ENCODE data around the gene EML6.
"Not testable (repeated sequence)": the region's sequence is repeated elsewhere in the genome, so short reads cannot be mapped to it uniquely, and the experiment has no call there.

EML6 gene

DNA sequence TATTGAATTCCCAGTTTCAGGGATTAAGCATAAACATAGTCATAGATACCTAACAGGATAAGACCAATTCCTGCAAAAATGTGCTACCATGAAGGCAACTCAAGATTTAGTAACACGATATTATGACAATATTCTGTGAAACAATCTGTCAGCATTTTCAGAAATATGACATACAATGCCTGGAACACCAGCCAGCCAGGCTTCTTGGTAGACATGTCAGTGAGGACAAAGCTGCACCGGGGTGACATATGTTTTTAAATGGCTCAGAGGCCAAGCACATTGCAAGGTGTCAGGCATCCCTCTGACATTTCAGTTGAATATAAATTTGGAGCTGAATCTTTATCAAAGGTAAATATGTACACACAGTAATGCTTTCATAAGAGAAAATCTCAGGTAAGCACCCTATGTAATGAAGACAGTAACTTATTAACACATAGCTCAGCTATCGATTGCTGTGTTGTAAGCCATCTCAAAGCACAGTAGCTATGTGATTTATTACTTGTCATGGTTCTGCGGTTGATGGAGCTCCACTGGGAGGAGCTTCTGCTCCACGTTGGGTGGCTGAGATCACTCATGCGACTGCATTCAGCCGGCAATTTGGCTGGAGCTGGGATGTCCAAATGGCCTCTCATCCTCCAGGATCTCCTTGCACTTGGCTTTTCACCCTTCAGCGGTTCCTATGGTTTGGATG, 31.9 kb upstream of the EML6 start:
- Histone ChIP-seq H3K27me3 (ENCODE audit: control insufficient read depth, insufficient read depth, low read length) (no peaks in the 10 kb centered on the region), H3K27ac (ENCODE audit: low read depth, low read length) (no peak overlapping the region), H3K4me1 (ENCODE audit: control insufficient read depth, insufficient read depth, low read length) (no peaks in the 10 kb centered on the region), H3K36me3 (ENCODE audit: control insufficient read depth, insufficient read depth, low read length) (no peaks in the 10 kb centered on the region), H3K4me3 (ENCODE audit: low read length) (no peak overlapping the region), H3K9ac (ENCODE audit: low read length) (no peak overlapping the region)

DNA sequence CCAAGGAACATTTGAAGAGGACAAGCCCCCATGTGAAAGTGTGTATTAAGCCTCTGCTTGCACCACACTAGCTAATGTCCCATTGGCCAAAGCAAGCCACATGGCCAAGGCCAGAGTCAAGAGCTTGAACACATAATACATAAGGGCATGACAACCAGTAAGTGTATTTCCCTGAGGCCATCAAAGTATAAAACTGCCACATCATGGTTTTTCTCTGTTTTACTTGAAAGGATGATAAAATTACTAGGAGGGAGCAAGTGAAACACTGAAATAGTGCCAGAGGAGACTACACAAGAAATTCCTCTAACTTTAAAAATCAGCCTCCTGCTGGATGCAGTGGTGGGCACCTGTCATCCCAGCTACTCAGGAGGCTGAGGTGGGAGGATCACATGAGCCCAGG, 30.9 kb upstream of the EML6 start:
- no peak overlapping the region for H3K4me3 ChIP-seq (ENCODE audit: low read length)
- H3K27me3 ChIP-seq (ENCODE audit: control insufficient read depth, insufficient read depth, low read length): no peaks in the 10 kb centered on the region
- H3K4me1 ChIP-seq (ENCODE audit: control insufficient read depth, insufficient read depth, low read length): no peaks in the 10 kb centered on the region
- H3K27ac ChIP-seq (ENCODE audit: low read depth, low read length): no peak overlapping the region
- no peaks in the 10 kb centered on the region for H3K36me3 ChIP-seq (ENCODE audit: control insufficient read depth, insufficient read depth, low read length)
- no peak overlapping the region for H3K9ac ChIP-seq (ENCODE audit: low read length)

DNA sequence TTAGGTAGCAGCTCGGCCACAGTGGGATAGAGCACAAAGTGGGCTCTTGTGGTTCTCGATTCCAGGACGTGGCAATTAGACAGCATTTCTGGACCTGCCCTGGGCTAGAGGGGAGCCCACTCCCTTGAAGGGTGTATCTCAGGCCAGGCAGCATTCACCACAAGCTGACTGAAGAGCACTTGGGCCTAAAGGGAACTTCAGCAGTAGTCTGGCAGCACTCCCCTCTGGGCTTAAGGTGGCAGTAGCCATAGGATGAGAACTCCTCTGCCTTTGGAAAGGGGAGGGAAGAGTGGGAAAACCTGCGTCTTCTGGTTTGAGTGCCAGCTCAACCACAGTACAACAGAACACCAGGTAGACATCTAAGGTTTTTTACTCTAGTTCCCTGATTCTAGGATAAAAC, 28.1 kb upstream of the EML6 start:
- Histone ChIP-seq H3K27me3 (ENCODE audit: control insufficient read depth, insufficient read depth, low read length) (no peaks in the 10 kb centered on the region), H3K4me3 (ENCODE audit: low read length) (no peak overlapping the region), H3K9ac (ENCODE audit: low read length) (no peak overlapping the region), H3K36me3 (ENCODE audit: control insufficient read depth, insufficient read depth, low read length) (no peaks in the 10 kb centered on the region), H3K4me1 (ENCODE audit: control insufficient read depth, insufficient read depth, low read length) (no peaks in the 10 kb centered on the region), H3K27ac (ENCODE audit: low read depth, low read length) (no peak overlapping the region)

DNA sequence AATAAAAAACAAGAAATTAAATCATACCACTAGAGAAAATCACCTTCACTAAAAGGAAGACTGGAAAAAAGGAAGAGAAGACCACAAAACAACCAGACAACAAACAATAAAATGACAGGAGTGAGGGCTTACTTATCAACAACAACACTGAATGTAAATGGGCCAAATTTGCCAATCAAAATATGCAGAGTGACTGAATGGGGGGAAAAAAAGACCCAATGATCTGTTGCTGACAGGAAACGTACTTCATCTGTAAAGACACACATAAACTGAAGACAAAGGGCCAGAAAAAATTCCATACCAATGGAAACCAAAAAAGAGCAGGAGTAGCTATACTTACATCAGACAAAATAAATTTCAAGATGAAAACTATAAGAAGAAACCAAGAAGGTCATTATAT, 25.5 kb upstream of the EML6 start:
- Histone ChIP-seq H3K27me3 (ENCODE audit: control insufficient read depth, insufficient read depth, low read length) (no peaks in the 10 kb centered on the region), H3K4me1 (ENCODE audit: control insufficient read depth, insufficient read depth, low read length) (no peaks in the 10 kb centered on the region), H3K9ac (ENCODE audit: low read length) (no peak overlapping the region), H3K36me3 (ENCODE audit: control insufficient read depth, insufficient read depth, low read length) (no peaks in the 10 kb centered on the region), H3K27ac (ENCODE audit: low read depth, low read length) (no peak overlapping the region), H3K4me3 (ENCODE audit: low read length) (no peak overlapping the region)

DNA sequence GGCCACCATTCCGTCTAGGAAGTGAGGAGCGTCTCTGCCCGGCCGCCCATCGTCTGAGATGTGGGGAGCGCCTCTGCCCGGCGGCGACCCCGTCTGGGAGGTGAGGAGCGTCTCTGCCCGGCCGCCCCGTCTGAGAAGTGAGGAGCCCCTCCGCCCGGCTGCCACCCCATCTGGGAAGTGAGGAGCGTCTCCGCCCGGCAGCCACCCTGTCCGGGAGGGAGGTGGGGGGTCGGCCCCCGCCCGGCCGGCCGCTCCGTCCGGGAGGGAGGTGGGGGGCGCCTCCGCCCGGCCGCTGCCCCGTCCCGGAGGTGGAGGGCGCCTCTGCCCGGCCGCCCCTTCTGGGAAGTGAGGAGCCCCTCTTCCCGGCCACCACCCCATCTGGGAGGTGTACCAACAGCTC, 24.5 kb upstream of the EML6 start:
- not testable (repeated sequence) for H3K27me3 ChIP-seq (ENCODE audit: control insufficient read depth, insufficient read depth, low read length); H3K27ac ChIP-seq (ENCODE audit: low read depth, low read length); H3K4me1 ChIP-seq (ENCODE audit: control insufficient read depth, insufficient read depth, low read length); H3K36me3 ChIP-seq (ENCODE audit: control insufficient read depth, insufficient read depth, low read length); H3K9ac ChIP-seq (ENCODE audit: low read length); H3K4me3 ChIP-seq (ENCODE audit: low read length)

DNA sequence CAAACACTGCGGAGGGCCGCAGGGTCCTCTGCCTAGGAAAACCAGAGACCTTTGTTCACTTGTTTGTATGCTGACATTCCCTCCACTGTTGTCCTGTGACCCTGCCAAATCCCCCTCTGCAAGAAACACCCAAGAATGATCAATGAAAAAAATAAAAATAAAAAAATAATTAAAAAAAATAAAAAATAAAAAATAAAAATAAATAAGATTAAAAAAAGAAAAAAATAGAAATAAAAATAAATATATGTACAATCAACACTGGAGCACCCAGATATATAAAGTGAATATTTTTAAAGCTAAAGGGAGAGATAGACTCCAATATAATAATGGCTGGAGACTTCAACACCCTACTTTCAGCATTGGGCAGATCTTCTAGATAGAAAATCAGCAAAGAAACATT, 23.8 kb upstream of the EML6 start:
- Histone ChIP-seq H3K36me3 (ENCODE audit: control insufficient read depth, insufficient read depth, low read length) (no peaks in the 10 kb centered on the region), H3K27ac (ENCODE audit: low read depth, low read length) (no peak overlapping the region), H3K27me3 (ENCODE audit: control insufficient read depth, insufficient read depth, low read length) (no peaks in the 10 kb centered on the region)

DNA sequence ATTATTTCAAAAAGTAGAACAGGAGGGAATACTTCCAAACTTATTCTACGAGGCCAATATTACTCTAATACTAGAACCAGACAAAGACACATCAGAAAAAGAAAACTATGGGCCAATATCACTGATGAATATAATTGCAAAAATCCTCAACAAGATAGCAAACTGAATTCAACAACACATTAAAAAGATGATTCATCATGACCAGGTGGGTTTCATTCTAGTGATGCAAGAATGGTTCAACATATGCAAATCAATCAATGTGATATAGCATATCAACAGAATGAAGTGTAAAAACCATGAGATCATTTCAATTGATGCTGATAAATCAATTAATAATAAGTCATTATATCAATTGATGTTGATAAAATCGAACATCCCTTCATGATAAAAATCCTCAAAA, 22.4 kb upstream of the EML6 start:
- Histone ChIP-seq H3K4me3 (ENCODE audit: low read length) (no peak overlapping the region), H3K9ac (ENCODE audit: low read length) (no peak overlapping the region), H3K27ac (ENCODE audit: low read depth, low read length) (no peak overlapping the region), H3K4me1 (ENCODE audit: control insufficient read depth, insufficient read depth, low read length) (no peaks in the 10 kb centered on the region), H3K27me3 (ENCODE audit: control insufficient read depth, insufficient read depth, low read length) (no peaks in the 10 kb centered on the region), H3K36me3 (ENCODE audit: control insufficient read depth, insufficient read depth, low read length) (no peaks in the 10 kb centered on the region)

More for the DNA sequence above, 23.8 kb upstream of the EML6 start:
- Histone ChIP-seq H3K4me3 (ENCODE audit: low read length) (no peak overlapping the region), H3K4me1 (ENCODE audit: control insufficient read depth, insufficient read depth, low read length) (no peaks in the 10 kb centered on the region), H3K9ac (ENCODE audit: low read length) (no peak overlapping the region)

DNA sequence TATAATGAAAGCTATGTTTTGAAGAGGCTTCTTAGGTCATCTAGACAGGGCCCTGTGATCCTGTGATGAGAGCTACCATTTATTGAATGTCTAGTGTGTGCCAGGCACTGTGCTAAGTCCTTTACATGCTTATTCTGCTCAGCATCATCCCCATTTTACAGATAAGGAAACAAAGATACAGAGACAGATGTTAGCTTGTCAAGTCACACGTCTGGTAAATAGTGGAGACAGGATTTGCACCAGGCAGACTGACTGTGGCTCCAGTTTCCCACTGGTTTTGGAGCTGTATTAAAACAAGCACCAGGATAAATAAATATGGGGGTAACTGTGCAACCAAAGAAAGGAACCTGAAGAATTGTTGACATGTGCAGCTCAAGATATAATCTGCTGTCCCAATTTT, 19.2 kb upstream of the EML6 start:
- Histone ChIP-seq H3K4me1 (ENCODE audit: control insufficient read depth, insufficient read depth, low read length) (no peaks in the 10 kb centered on the region), H3K36me3 (ENCODE audit: control insufficient read depth, insufficient read depth, low read length) (no peaks in the 10 kb centered on the region), H3K27me3 (ENCODE audit: control insufficient read depth, insufficient read depth, low read length) (peaks cover 3% of the 10 kb centered on the region), H3K27ac (ENCODE audit: low read depth, low read length) (no peak overlapping the region), H3K9ac (ENCODE audit: low read length) (no peak overlapping the region), H3K4me3 (ENCODE audit: low read length) (no peak overlapping the region)

DNA sequence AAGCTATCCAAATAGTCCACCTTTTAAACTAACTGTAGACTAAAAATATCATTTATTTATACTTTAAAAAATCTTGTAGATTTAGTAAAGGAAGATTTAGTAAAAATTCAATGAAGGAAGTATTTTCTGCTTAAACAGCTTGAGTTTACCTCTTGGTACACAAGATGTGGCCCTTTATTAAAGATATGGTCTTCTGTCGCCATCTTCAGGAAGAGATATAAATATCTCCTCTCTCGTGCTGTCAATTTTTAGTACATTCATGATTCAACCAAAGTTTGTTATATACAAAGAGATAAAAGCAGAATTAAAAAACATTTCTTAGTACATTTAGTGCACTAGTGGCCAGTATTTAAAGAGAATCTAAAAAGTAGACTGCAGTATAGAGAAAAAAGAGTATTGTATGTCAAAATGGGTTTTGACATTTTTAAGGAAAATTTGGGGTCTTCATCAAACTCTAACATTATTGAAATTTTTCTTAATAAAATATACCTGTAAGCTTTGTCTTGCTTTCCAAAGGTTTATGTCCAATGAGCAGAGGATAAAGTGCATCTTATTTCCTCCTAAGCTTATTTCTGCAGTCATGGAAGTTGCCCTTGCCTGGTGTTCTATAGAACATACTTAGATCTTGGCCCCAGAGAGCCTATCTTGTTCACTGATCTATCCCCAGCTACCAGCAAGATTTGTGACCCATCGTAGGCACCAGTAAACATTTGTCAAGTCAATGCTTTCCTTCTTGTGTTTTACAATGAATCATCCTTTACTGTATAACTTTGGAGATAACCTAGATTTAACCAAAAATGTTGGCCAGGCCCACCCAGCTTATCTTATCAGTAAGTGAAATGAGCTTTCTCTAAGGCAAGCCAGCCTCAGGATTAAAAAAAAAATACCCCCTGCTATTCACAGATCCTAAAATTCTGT, 18.5 kb upstream of the EML6 start:
- H3K27ac ChIP-seq (ENCODE audit: low read depth, low read length): no peak overlapping the region

DNA sequence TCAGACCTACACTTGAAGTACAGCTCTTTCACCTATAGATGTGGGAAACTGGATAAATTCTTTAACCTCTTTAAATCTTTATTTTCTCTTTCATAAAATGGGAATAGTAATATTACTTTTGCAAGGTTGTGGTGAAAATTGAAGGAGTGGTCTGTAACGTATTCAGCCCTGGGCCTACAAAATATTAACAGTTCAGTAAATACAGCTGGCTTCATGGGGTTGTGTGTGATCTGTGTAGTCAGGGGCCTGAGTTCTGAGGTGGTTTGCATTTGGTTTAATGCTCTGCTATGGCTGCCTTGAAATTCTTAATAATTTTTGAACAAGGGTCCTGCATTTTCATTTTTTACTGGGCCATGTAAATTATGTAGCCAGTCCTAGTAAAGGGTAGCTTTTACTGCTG, 16.8 kb upstream of the EML6 start:
- Histone ChIP-seq H3K4me1 (ENCODE audit: control insufficient read depth, insufficient read depth, low read length) (no peaks in the 10 kb centered on the region), H3K27ac (ENCODE audit: low read depth, low read length) (no peak overlapping the region), H3K4me3 (ENCODE audit: low read length) (no peak overlapping the region), H3K36me3 (ENCODE audit: control insufficient read depth, insufficient read depth, low read length) (no peaks in the 10 kb centered on the region), H3K27me3 (ENCODE audit: control insufficient read depth, insufficient read depth, low read length) (peaks cover 3% of the 10 kb centered on the region), H3K9ac (ENCODE audit: low read length) (no peak overlapping the region)

More for the DNA sequence above, 18.5 kb upstream of the EML6 start:
- Histone ChIP-seq H3K4me1 (ENCODE audit: control insufficient read depth, insufficient read depth, low read length) (no peaks in the 10 kb centered on the region), H3K4me3 (ENCODE audit: low read length) (no peak overlapping the region), H3K27me3 (ENCODE audit: control insufficient read depth, insufficient read depth, low read length) (peaks cover 3% of the 10 kb centered on the region), H3K36me3 (ENCODE audit: control insufficient read depth, insufficient read depth, low read length) (no peaks in the 10 kb centered on the region), H3K9ac (ENCODE audit: low read length) (no peak overlapping the region)

DNA sequence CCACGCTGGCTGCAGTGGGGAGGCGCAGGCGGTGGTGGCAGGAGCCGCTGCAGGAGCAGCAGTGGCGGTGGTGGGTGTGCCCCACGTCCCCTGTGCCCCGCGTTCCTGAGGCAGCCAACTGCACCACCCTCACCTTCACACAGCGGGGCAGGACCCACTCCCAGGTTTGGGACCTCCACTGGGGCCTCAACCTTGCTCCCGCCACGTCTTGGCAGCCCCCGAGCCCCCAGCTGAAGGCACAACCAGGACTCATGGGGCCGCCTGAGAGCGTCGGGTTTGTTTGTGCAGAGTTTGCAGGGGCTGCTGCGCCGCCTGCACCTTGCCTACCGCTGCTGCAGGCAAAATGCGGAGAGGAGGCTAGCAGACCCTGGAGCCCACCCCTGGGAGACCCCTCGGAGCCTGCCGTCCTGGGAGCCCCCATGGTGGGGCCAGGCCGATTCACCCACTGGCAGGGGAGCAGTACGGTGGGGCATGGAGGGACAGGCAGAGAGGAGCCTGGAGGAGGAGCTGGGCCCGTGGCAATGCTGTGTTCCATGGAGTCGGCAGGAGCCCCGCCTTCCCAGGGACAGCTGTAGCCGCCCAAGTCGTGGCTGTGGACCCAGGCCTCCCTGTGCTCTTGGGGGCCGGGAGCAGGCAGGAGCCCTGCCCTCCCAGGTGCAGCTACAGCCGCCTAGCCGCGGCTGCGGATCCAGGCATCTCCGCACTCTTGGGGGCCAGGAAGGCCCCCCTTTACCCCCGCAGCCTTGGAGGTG, 14.7 kb upstream of the EML6 start:
- H3K27me3 ChIP-seq (ENCODE audit: control insufficient read depth, insufficient read depth, low read length): peaks cover 3% of the 10 kb centered on the region
- no peaks in the 10 kb centered on the region for H3K36me3 ChIP-seq (ENCODE audit: control insufficient read depth, insufficient read depth, low read length)
- H3K4me3 ChIP-seq (ENCODE audit: low read length): peak overlapping the region; percentile 68
- H3K9ac ChIP-seq (ENCODE audit: low read length): peak overlapping the region; percentile 4
- H3K27ac ChIP-seq (ENCODE audit: low read depth, low read length): no peak overlapping the region
- no peaks in the 10 kb centered on the region for H3K4me1 ChIP-seq (ENCODE audit: control insufficient read depth, insufficient read depth, low read length)

DNA sequence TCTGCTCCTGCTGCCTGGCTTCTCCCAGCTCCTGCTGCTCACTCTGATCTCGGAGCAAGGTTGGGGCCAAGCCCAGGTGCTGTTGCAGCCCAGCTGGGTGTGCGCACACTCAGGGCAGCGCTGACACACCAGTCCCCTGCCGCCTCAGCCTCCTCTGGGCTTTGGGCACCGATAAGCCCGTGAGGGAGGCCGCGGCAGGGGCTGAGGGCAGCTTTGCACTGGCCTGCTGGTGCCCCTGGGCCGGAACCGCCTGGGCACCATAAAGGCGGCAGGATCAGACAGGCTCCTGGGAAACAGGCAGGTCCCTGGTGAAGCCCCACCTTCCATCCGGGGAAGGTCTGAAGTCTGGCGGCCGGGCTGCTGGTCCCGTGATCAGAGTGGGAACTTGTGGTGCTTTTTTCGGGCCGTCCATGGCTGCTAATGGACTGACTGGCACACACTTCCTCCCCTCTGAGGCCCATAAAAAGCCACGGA, 14.1 kb upstream of the EML6 start:
- peaks cover 3% of the 10 kb centered on the region for H3K27me3 ChIP-seq (ENCODE audit: control insufficient read depth, insufficient read depth, low read length)
- no peaks in the 10 kb centered on the region for H3K36me3 ChIP-seq (ENCODE audit: control insufficient read depth, insufficient read depth, low read length)
- H3K4me3 ChIP-seq (ENCODE audit: low read length): peak overlapping the region; percentile 68
- no peak overlapping the region for H3K9ac ChIP-seq (ENCODE audit: low read length)
- H3K4me1 ChIP-seq (ENCODE audit: control insufficient read depth, insufficient read depth, low read length): no peaks in the 10 kb centered on the region
- H3K27ac ChIP-seq (ENCODE audit: low read depth, low read length): no peak overlapping the region
